Measurements from ENCODE around the gene CTNNA1. TPM values are rescaled to one million over a fixed set of nuclear protein-coding genes. Genes with fewer than 3 reads are reported as not detected.
"Not testable (repeated sequence)": the region's sequence is repeated elsewhere in the genome, so short reads cannot be mapped to it uniquely, and the experiment has no call there.

CTNNA1 gene
- total RNA-seq, 1 donor from 2014 or later = 598 TPM

DNA sequence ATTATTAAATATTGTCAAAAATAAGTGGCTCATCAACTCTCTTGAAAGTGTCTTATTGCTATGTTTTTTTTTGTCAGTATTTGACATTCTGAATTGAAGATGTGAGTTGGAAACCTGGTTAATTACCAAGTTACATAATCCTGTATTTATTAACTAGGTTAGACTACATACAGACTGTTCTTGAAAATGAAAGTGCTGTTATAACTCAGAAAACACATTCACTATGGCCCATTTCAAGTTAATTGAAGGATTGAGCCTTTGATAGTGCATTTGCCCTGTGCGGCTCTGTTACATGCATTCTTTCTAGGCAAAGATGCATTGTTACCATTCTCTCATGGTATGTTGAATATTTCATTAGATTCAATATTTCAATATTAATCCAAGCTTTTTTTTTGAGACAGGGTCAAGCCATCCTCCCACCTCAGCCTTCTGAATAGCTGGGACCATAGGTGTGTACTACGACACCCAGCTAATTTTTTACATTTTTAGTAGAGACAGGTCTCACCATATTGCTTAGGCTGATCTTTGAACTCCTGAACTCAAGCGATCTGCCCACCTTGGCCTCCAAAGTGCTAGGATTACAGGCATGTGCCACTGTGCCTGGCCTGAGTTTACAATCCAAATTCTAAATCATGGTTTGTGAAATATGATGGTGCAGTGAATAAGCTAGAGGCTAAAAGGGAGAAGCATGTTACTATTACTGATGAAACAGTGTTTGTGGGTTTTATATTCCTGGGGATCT lies 10.0 kb downstream of the CTNNA1 start:
- no peak overlapping the region for H3K4me3 Mint-ChIP-seq (ENCODE audit: unreplicated experiment)
- H3K4me1 Mint-ChIP-seq (ENCODE audit: low read depth, unreplicated experiment) = peaks cover 28% of the 10 kb centered on the region
- peaks cover 5% of the 10 kb centered on the region for H3K9me3 Mint-ChIP-seq (ENCODE audit: unreplicated experiment)
- H3K27me3 Mint-ChIP-seq (ENCODE audit: unreplicated experiment) = no peaks in the 10 kb centered on the region
- peak overlapping the region; percentile 53 for H3K27ac Mint-ChIP-seq (ENCODE audit: unreplicated experiment)
- DNase-seq = no peak
- TF ChIP-seq, protein P1, sequence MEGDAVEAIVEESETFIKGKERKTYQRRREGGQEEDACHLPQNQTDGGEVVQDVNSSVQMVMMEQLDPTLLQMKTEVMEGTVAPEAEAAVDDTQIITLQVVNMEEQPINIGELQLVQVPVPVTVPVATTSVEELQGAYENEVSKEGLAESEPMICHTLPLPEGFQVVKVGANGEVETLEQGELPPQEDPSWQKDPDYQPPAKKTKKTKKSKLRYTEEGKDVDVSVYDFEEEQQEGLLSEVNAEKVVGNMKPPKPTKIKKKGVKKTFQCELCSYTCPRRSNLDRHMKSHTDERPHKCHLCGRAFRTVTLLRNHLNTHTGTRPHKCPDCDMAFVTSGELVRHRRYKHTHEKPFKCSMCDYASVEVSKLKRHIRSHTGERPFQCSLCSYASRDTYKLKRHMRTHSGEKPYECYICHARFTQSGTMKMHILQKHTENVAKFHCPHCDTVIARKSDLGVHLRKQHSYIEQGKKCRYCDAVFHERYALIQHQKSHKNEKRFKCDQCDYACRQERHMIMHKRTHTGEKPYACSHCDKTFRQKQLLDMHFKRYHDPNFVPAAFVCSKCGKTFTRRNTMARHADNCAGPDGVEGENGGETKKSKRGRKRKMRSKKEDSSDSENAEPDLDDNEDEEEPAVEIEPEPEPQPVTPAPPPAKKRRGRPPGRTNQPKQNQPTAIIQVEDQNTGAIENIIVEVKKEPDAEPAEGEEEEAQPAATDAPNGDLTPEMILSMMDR (IDR thresholded peaks at IDR 0.05; ENCODE audit: partially characterized antibody, unreplicated experiment) = no peak
- H3K36me3 Mint-ChIP-seq (ENCODE audit: unreplicated experiment) = peaks cover 10% of the 10 kb centered on the region

DNA sequence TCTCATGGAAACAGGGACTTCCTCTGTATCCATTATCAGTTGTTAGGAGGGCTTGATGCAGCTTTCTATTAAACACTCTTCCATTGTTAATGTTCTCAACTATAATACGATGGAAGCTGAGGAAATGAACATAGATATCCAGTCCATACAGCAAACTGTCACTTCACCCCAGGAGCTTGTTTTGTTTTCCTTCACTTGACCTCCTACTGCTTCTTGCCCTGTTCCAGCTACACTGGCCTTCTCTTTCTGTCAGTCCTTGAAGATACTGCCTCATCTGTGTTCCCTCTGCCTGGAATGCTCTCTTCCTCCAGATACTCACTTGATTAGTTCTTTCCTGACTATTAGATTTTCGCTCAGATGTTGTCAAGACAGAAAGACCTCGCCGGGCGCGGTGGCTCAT lies 17.1 kb downstream of the CTNNA1 start:
- Mint-ChIP-seq H3K4me1 (ENCODE audit: low read depth, unreplicated experiment) (peaks cover 31% of the 10 kb centered on the region), H3K27ac (ENCODE audit: unreplicated experiment) (peak overlapping the region; percentile 52), H3K9me3 (ENCODE audit: unreplicated experiment) (peaks cover 2% of the 10 kb centered on the region), H3K4me3 (ENCODE audit: unreplicated experiment) (no peak overlapping the region), H3K36me3 (ENCODE audit: unreplicated experiment) (no peaks in the 10 kb centered on the region), H3K27me3 (ENCODE audit: unreplicated experiment) (peaks cover 2% of the 10 kb centered on the region)
- DNase-seq = no peak
- TF ChIP-seq, protein P1 (IDR thresholded peaks at IDR 0.05; ENCODE audit: partially characterized antibody, unreplicated experiment) = no peak

DNA sequence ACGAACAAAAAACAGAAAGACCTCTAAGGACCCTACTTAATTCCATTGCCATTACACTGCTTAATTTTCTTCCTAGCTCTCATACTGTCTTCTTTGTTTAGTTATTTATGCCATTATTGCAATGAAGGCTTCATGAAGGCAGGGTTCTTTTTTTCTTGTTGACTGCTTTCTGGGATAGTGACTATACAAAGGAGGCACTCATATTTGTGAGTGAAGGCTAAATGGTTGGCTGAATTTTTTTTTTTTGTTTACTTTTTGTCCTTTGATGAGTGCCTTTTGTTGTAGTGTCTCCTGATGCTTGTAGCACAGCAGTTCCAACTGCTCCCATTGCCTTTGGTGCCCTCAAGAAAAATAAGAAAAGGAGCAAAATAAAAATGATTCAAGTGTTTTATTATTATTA lies 17.8 kb downstream of the CTNNA1 start:
- Mint-ChIP-seq H3K27ac (ENCODE audit: unreplicated experiment) (peak overlapping the region; percentile 17), H3K4me3 (ENCODE audit: unreplicated experiment) (no peak overlapping the region), H3K36me3 (ENCODE audit: unreplicated experiment) (peaks cover 1% of the 10 kb centered on the region), H3K9me3 (ENCODE audit: unreplicated experiment) (peaks cover 3% of the 10 kb centered on the region), H3K4me1 (ENCODE audit: low read depth, unreplicated experiment) (peaks cover 28% of the 10 kb centered on the region), H3K27me3 (ENCODE audit: unreplicated experiment) (peaks cover 3% of the 10 kb centered on the region)
- TF ChIP-seq, protein P1 (IDR thresholded peaks at IDR 0.05; ENCODE audit: partially characterized antibody, unreplicated experiment) = no peak
- DNase-seq = no peak

DNA sequence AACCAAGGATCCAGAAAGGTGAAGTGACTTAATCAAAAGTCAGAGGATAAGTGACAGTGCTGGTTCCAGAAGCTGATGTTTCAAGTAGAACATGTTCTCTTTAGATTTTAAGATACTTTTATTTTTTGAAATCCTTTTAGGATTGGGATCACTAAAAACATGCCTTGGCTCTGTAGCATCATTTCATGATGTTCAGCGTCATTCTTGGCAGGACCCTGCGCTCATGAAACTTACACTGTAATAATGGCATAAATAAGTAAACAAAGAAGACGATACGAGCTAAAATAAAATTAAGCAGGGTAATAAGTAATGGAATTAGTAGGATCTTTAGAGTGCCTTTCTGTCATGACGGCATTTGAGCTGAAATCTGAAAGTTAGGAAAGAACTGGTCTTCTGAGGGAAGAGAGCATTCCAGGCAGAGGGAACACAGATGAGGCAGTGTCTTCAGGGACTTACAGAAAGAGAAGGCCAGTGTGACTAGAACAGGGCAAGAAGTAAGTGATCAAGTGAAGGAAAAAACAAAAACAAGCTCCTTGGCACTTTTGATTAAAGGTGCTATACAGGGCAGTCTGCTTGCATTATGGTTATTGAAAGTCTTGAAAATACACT lies 19.9 kb downstream of the CTNNA1 start:
- peak overlapping the region; percentile 59 for H3K27ac Mint-ChIP-seq (ENCODE audit: unreplicated experiment)
- peaks cover 6% of the 10 kb centered on the region for H3K36me3 Mint-ChIP-seq (ENCODE audit: unreplicated experiment)
- H3K4me1 Mint-ChIP-seq (ENCODE audit: low read depth, unreplicated experiment) = peaks cover 20% of the 10 kb centered on the region
- TF ChIP-seq, protein P1 (IDR thresholded peaks at IDR 0.05; ENCODE audit: partially characterized antibody, unreplicated experiment) = no peak
- peaks cover 5% of the 10 kb centered on the region for H3K27me3 Mint-ChIP-seq (ENCODE audit: unreplicated experiment)
- H3K9me3 Mint-ChIP-seq (ENCODE audit: unreplicated experiment) = peaks cover 7% of the 10 kb centered on the region
- peak overlapping the region; percentile 20 for H3K4me3 Mint-ChIP-seq (ENCODE audit: unreplicated experiment)
- no peak for DNase-seq

DNA sequence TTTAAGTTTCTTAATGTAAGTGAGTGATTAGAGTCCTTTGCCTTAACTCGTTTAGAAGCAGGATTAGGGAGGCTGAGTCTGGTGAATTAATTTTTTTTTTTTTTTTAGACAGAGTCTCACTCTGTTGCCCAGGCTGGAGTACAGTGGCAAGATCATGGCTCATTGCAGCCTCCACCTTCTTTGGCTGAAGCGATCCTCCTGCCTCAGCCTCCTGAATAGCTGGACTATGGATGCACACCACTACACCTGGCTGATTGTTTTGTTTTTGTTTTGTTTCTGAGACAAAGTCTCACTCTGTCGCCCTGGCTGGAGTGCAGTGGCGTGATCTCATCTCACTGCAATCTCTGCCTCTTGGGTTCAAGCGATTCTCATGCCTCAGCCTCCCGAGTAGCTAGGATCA lies 20.4 kb downstream of the CTNNA1 start:
- H3K4me1 Mint-ChIP-seq (ENCODE audit: low read depth, unreplicated experiment) = peaks cover 20% of the 10 kb centered on the region
- peaks cover 12% of the 10 kb centered on the region for H3K36me3 Mint-ChIP-seq (ENCODE audit: unreplicated experiment)
- not testable (repeated sequence) for DNase-seq; H3K4me3 Mint-ChIP-seq (ENCODE audit: unreplicated experiment); H3K27me3 Mint-ChIP-seq (ENCODE audit: unreplicated experiment); H3K27ac Mint-ChIP-seq (ENCODE audit: unreplicated experiment)
- H3K9me3 Mint-ChIP-seq (ENCODE audit: unreplicated experiment) = peaks cover 12% of the 10 kb centered on the region
